Type B pancreatic cell (in vitro differentiated cells): Measurements from ENCODE around the gene ZNF74. TPM values are rescaled to one million over a fixed set of nuclear protein-coding genes. Genes with fewer than 3 reads are reported as not detected.

Experiments
- DNase-seq: peaks from one replicate; pipeline ENCODE4 v3.0.0; 2021; ENCODE audit warnings: mixed read lengths; ENCODE audit not compliant: unreplicated experiment; ENCODE audit errors: extremely low spot score
- H3K27ac Mint-ChIP-seq: 2 replicates; pipeline ENCODE4 v1.8.0; 2021; ENCODE audit warnings: mild to moderate bottlenecking, mixed read lengths
- H3K27me3 Mint-ChIP-seq: 2 replicates; pipeline ENCODE4 v1.8.0; 2021; ENCODE audit warnings: mixed read lengths
- H3K36me3 Mint-ChIP-seq: 2 replicates; pipeline ENCODE4 v1.8.0; 2021; ENCODE audit warnings: mixed read lengths
- H3K4me1 Mint-ChIP-seq: one replicate; pipeline ENCODE4 v1.8.0; 2021; ENCODE audit warnings: mixed read lengths; ENCODE audit not compliant: unreplicated experiment
- H3K4me3 Mint-ChIP-seq: 2 replicates; pipeline ENCODE4 v1.8.0; 2021; ENCODE audit warnings: mild to moderate bottlenecking, mixed read lengths
- H3K9me3 Mint-ChIP-seq: 2 replicates; pipeline ENCODE4 v1.8.0; 2021; ENCODE audit warnings: mixed read lengths
- total RNA-seq: library from RNA; stranded (reverse); gene quantifications from 2 replicates; pipeline ENCODE4 v1.2.1, GENCODE V29; 2021; ENCODE audit warnings: low replicate concordance
- TF ChIP-seq, protein P1 (sequence below): fragments of 200-600 bp; sonication (generic); conservative IDR thresholded peaks from 2 replicates; pipeline ENCODE4 v1.5.0; 2021; ENCODE audit warnings: antibody characterized with exemption, mild to moderate bottlenecking

ZNF74 gene
- total RNA-seq, 1 donor from 2014 or later = 39.5 TPM

DNA sequence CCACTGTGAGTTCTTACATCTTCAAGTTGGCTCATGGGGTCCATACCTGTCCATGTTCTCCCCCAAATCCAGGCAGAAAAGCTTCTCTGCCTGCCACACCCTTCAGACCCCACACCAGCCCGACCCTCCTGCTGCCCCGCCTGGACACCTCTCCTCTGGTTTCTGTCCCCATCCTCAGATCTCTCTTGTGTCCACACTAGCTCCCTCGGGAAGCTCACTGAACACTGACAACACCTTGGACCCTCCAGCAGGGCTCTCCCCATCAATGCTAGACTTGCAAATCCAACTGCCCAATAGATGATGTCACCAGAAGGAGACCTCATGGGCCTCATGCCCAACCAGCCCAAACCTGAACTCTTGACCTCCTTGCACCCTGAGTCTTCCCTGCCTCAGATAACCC, 40.8 kb downstream of the ZNF74 start:
- Mint-ChIP-seq H3K4me1 (peaks cover 28% of the 10 kb centered on the region), H3K27ac (peak overlapping the region; percentile 58), H3K4me3 (peak overlapping the region; percentile 81), H3K9me3 (no peaks in the 10 kb centered on the region), H3K27me3 (peaks cover 51% of the 10 kb centered on the region), H3K36me3 (peaks cover 12% of the 10 kb centered on the region)
- DNase-seq = no peak
- TF ChIP-seq, protein P1, sequence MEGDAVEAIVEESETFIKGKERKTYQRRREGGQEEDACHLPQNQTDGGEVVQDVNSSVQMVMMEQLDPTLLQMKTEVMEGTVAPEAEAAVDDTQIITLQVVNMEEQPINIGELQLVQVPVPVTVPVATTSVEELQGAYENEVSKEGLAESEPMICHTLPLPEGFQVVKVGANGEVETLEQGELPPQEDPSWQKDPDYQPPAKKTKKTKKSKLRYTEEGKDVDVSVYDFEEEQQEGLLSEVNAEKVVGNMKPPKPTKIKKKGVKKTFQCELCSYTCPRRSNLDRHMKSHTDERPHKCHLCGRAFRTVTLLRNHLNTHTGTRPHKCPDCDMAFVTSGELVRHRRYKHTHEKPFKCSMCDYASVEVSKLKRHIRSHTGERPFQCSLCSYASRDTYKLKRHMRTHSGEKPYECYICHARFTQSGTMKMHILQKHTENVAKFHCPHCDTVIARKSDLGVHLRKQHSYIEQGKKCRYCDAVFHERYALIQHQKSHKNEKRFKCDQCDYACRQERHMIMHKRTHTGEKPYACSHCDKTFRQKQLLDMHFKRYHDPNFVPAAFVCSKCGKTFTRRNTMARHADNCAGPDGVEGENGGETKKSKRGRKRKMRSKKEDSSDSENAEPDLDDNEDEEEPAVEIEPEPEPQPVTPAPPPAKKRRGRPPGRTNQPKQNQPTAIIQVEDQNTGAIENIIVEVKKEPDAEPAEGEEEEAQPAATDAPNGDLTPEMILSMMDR = no peak

DNA sequence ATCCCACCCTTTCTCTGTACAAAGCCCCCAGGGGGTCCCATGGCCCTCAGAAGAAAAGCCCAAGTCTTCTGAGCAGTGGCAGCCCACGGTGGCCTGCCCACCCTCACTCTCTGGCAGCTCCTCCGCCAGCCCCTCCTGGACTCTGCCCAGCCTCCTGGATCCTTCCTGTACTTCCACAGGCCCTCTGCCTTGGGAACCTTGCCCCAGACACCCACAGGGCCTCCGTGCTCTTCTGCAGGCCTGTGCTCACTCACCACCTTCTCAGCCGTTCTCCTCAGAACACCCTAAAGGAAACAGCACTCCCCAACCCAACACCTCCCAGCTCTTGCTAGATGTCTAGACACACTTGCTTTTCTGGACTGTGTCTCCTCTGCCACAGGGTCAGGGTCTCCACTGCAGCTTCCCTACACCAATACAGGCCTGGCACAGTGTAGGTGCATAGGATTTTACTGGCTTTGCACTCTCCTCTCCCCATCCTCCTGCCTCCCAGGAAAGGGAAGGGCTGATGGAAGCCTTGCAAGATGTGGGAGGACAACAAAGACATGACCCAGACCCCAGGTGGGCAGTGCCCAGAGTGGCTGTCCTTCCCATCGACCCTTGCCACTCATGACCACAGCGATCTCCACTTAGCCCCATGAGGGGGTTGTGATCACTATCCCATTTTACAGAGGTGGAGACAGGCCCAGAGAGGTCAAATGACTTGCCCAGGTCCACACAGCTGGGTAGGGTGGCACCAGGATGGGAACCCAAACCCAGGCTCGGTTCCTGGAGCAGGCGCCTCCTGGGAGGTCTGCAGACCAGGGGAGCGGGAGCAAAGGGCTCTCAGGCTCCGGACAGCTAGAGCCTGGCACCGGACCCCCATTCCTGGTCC, 41.7 kb downstream of the ZNF74 start:
- Mint-ChIP-seq H3K9me3 (no peaks in the 10 kb centered on the region), H3K4me3 (peak overlapping the region; percentile 81), H3K4me1 (peaks cover 28% of the 10 kb centered on the region), H3K27me3 (peaks cover 47% of the 10 kb centered on the region), H3K36me3 (peaks cover 12% of the 10 kb centered on the region), H3K27ac (peak overlapping the region; percentile 58)
- DNase-seq = no peak
- TF ChIP-seq, protein P1 = no peak

DNA sequence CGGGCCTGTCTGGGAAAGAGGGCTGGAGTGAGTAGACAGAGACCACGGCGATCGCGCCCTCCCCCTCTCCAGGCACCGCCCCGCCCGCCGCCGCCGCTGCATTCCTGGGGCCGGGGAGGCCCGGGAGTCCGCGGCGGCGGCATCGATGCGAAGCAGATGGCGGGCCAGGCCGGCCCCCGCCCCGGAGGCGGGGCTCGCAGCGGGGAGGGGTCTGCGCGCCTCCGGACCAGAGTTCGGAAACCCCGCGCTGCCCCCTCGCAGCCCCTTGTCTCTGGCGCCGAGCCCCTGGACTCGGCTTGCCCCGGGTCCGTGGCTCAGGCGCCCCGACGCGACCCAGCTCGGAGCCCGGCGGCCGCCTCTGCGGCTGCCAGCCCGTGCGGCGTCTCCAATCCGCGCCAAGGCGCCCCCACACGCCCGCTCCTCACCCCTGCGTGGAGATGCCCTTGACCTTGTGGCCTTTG, 42.4 kb downstream of the ZNF74 start:
- TF ChIP-seq, protein P1 = no peak
- no peaks in the 10 kb centered on the region for H3K9me3 Mint-ChIP-seq
- H3K27ac Mint-ChIP-seq = no peak overlapping the region
- no peak for DNase-seq
- peaks cover 12% of the 10 kb centered on the region for H3K36me3 Mint-ChIP-seq
- peaks cover 47% of the 10 kb centered on the region for H3K27me3 Mint-ChIP-seq
- peaks cover 28% of the 10 kb centered on the region for H3K4me1 Mint-ChIP-seq
- peak overlapping the region; percentile 96 for H3K4me3 Mint-ChIP-seq

DNA sequence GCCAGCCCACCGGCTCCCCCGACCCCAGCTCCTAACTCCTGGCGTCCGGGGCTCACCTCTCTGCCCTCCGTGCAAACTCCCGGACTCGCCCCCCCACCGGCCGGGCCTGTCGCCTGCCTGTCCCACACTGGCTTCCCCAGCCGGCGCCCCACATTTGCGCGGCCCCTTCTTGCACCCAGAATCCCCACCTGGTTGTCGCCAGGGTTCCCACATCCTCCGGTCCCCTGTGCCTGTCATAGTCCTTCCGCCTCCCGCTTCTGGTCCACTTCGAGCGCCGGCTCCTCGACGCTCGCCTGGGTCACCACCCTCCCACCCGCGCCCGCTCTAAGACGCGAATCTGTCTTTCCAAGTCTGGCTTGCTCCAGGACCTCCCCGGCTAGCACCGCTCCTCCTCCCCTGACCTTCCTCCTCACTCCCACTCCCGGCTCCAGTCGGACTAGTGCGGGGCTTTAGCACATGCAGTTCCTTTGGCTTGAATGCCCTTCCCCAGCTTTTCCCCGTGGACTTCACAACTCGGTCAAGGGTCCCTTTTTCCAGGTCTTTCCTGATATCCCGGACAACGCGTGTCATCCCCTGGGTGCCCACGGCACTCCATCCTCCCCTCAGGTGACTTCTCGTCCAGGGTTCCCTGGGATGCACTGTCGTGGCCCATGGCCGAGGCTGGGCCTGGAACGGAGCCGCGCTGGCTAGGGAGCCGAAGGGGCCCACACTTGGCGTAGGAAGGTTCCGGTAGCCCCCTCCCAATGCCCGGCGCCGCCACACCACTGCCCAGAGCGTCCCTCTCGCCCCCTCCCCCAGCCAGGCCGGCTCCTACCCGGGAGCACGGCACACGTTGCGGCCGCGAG, 43.0 kb downstream of the ZNF74 start:
- DNase-seq = no peak
- Mint-ChIP-seq H3K27ac (peak overlapping the region; percentile 83), H3K27me3 (peaks cover 46% of the 10 kb centered on the region), H3K4me3 (peak overlapping the region; percentile 96), H3K36me3 (peaks cover 12% of the 10 kb centered on the region), H3K4me1 (peaks cover 27% of the 10 kb centered on the region), H3K9me3 (no peaks in the 10 kb centered on the region)
- TF ChIP-seq, protein P1 = no peak

DNA sequence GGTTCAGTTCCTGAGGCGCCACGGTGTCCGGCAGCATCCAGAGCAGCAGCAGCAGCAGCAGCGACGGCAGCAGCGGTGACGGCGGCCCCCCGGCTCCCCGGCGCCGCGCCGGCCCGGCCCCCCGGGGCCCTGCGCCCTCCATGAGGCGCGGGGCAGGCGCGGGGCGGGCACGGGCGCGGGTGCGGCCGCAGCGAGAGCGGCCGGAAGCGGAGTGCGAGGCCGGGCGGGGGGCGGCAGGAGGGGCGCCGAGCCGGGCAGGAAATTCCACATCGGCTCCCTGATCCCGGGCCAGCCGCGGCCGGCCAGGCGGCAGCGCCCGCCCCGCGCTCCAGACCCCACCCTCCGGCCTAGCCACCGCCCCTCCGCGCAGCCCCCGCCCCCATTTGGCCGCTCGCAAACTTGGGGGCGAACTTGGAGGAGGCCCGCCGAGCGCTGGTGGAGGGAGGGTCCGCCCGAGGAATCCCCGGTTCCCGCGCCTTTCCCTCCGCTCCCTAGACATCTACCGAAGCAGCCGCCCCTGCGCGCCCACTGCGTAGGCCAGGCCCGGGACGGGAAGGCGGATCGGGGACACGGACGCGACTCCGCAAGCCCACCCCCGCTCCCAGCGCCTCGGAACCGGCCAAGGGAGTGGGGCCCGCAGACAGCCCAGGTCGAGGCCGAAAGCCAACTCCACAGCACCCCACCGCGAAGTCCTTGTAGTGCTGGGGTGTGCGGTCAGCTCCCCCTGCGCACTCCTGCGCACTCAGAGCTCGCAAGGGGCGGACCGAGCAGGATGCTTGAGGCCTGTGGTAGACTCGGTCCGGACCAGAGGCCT, 43.9 kb downstream of the ZNF74 start, which contains the start of gene SCARF2:
SCARF2 (minus strand) TSS at position 213 of the 814 bp plus-strand sequence; CDS start at position 142, 71 bp downstream.
- TF ChIP-seq, protein P1 = no peak
- Mint-ChIP-seq H3K4me1 (peaks cover 23% of the 10 kb centered on the region), H3K27me3 (peaks cover 38% of the 10 kb centered on the region), H3K9me3 (no peaks in the 10 kb centered on the region), H3K4me3 (peak within 1 kb of the TSS; percentile 96), H3K36me3 (peaks cover 12% of the 10 kb centered on the region), H3K27ac (peak within 1 kb of the TSS; percentile 83)
- no peak for DNase-seq
